Measurements from ENCODE around the gene WDR74. TPM values are rescaled to one million over a fixed set of nuclear protein-coding genes. Genes with fewer than 3 reads are reported as not detected.
"Not testable (repeated sequence)": the region's sequence is repeated elsewhere in the genome, so short reads cannot be mapped to it uniquely, and the experiment has no call there.

Gene WDR74
- total RNA-seq, 1 donor from 2014 or later: 55.8 TPM

DNA sequence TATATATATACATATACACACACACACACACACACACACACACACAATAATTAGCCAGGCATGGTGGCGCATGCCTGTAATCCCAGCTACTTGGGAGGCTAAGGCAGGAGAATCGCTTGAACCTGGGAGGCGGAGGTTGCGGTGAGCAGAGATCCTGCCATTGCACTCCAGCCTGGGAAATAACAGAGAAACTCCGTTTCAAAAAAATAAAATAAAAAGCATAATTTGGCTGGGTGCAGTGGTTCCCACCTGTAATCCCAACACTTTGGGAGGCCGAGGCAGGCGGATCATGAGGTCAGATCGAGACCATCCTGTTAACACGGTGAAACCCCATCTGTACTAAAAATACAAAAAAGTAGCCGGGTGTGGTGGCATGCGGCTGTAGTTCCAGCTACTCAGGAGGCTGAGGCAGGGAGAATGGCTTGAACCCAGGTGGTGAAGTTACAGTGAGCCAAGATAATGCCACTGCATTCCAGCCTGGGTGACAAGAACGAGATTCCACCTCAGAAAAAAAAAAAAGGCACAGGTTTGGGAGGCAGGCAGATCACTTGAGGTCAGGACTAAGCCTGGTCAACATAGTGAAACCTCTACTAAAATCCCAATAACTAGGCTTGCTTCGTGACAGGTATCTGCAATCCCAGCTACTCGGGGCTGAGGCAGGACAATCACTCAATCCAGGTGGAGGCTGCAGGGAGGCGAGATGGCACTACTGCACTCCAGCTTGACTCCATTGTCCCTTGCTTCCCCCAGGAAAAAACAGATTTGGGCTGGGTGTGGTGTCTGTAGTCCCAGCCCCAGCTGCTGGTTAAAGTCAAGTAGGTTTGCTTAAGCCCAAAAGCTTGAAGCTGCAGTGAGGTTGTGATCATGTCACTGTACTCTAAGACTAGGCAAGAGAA is 11.8 kb upstream of the WDR74 start:
- Mint-ChIP-seq H3K27me3 (no peaks in the 10 kb centered on the region), H3K4me1 (ENCODE audit: low read depth) (peaks cover 27% of the 10 kb centered on the region), H3K27ac (peak overlapping the region; percentile 71), H3K9me3 (ENCODE audit: low read depth) (peaks cover 3% of the 10 kb centered on the region), H3K36me3 (ENCODE audit: insufficient read depth) (peaks cover 28% of the 10 kb centered on the region), H3K4me3 (ENCODE audit: low read depth) (peak overlapping the region; percentile 7)
- TF ChIP-seq, protein P1, sequence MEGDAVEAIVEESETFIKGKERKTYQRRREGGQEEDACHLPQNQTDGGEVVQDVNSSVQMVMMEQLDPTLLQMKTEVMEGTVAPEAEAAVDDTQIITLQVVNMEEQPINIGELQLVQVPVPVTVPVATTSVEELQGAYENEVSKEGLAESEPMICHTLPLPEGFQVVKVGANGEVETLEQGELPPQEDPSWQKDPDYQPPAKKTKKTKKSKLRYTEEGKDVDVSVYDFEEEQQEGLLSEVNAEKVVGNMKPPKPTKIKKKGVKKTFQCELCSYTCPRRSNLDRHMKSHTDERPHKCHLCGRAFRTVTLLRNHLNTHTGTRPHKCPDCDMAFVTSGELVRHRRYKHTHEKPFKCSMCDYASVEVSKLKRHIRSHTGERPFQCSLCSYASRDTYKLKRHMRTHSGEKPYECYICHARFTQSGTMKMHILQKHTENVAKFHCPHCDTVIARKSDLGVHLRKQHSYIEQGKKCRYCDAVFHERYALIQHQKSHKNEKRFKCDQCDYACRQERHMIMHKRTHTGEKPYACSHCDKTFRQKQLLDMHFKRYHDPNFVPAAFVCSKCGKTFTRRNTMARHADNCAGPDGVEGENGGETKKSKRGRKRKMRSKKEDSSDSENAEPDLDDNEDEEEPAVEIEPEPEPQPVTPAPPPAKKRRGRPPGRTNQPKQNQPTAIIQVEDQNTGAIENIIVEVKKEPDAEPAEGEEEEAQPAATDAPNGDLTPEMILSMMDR (IDR thresholded peaks at IDR 0.05; ENCODE audit: unreplicated experiment): no peak
- no peak for DNase-seq (ENCODE audit: low spot score, unreplicated experiment)

DNA sequence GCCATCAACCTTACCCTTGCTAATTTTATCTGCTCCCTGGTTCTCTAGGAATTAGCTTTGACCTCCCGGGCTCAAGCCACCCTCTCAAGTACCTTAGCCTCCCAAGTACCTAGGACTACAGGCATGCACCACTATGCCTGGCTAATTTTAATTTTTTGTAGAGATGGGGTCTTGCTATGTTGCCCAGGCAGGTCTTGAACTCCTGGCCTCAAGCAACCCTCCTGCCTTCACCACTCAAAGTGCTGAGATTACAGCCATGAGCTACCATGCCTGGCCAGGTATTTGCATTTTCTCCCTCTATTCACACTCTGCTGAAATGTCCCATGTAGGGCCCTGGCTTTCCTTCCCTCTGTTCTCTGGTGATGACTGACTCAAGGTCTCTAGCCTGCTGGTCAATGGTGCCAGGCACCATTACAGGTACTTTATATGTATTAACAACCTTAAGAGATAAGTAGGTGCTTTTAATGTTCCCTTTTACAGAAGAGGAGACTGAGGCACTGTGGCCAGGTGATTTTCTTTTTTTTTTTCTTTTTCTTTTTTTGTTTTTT is 8.5 kb upstream of the WDR74 start:
- H3K27ac Mint-ChIP-seq: peak overlapping the region; percentile 15
- H3K27me3 Mint-ChIP-seq: no peaks in the 10 kb centered on the region
- DNase-seq (ENCODE audit: low spot score, unreplicated experiment): no peak
- H3K4me3 Mint-ChIP-seq (ENCODE audit: low read depth): no peak overlapping the region
- peaks cover 3% of the 10 kb centered on the region for H3K9me3 Mint-ChIP-seq (ENCODE audit: low read depth)
- H3K4me1 Mint-ChIP-seq (ENCODE audit: low read depth): peaks cover 10% of the 10 kb centered on the region
- TF ChIP-seq, protein P1 (IDR thresholded peaks at IDR 0.05; ENCODE audit: unreplicated experiment): no peak
- H3K36me3 Mint-ChIP-seq (ENCODE audit: insufficient read depth): peaks cover 9% of the 10 kb centered on the region

DNA sequence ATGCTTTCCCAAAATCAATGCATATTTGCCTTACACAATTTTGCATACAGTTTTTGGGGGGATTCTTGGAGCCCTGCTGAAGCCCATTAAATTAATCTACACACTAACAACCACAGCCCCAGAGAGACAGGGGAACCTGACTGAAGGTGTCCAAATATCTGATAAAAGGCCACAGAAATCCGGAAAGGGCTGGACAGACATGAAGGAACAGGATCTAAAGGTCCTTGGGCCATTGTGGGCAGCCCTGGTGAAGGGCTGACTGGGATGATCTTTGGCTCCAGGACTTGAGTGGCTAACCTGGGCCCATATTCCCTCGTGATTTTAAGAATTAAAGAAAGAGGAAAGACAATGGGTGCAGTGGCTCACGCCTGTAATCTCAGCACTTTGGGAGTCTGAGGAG is 6.8 kb upstream of the WDR74 start:
- TF ChIP-seq, protein P1 (IDR thresholded peaks at IDR 0.05; ENCODE audit: unreplicated experiment): no peak
- DNase-seq (ENCODE audit: low spot score, unreplicated experiment): no peak
- no peak overlapping the region for H3K4me3 Mint-ChIP-seq (ENCODE audit: low read depth)
- H3K27ac Mint-ChIP-seq: no peak overlapping the region
- H3K36me3 Mint-ChIP-seq (ENCODE audit: insufficient read depth): no peaks in the 10 kb centered on the region
- no peaks in the 10 kb centered on the region for H3K4me1 Mint-ChIP-seq (ENCODE audit: low read depth)
- peaks cover 3% of the 10 kb centered on the region for H3K9me3 Mint-ChIP-seq (ENCODE audit: low read depth)
- H3K27me3 Mint-ChIP-seq: no peaks in the 10 kb centered on the region

DNA sequence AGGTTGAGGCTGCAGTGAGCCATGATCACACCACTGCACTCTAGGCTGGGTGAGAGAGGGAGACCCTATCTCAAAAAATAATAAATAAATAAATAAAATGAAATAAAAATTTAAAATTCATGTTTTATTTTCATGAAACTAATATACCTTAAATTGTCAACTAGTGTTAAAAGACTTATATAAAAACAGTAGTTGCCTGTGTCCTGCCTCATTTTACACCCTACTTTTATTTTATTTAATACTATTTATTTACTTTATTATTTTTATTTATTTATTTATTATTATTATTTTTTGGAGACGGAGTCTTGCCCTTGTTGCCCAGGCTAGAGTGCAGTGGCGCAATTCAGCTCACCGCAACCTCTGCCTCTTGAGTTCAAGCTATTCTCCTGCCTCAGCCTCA is 4.8 kb upstream of the WDR74 start:
- peaks cover 3% of the 10 kb centered on the region for H3K9me3 Mint-ChIP-seq (ENCODE audit: low read depth)
- H3K4me3 Mint-ChIP-seq (ENCODE audit: low read depth): no peak overlapping the region
- peaks cover 2% of the 10 kb centered on the region for H3K36me3 Mint-ChIP-seq (ENCODE audit: insufficient read depth)
- H3K4me1 Mint-ChIP-seq (ENCODE audit: low read depth): peaks cover 6% of the 10 kb centered on the region
- no peak for DNase-seq (ENCODE audit: low spot score, unreplicated experiment)
- TF ChIP-seq, protein P1 (IDR thresholded peaks at IDR 0.05; ENCODE audit: unreplicated experiment): no peak
- no peaks in the 10 kb centered on the region for H3K27me3 Mint-ChIP-seq
- H3K27ac Mint-ChIP-seq: no peak overlapping the region

DNA sequence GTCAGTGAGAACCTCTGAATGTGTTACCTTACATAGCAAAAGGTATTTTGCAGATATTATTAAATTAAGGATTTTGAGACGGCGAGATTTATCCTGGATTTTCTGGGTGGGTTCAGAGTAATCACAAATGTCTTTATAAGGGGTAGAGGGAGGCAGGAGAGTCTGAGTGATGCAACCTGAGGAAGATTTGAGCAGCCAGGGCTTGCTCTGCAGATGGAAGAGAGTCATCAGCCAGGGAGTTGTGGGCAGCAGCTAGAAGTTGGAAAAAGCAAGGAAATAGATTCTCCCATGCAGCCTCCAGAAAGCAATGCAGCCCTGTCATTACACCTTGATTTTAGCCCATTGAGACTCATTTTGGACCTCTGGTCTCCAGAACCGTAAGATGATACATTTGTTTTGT is 4.1 kb upstream of the WDR74 start:
- TF ChIP-seq, protein P1 (IDR thresholded peaks at IDR 0.05; ENCODE audit: unreplicated experiment): no peak
- peaks cover 2% of the 10 kb centered on the region for H3K36me3 Mint-ChIP-seq (ENCODE audit: insufficient read depth)
- peaks cover 3% of the 10 kb centered on the region for H3K9me3 Mint-ChIP-seq (ENCODE audit: low read depth)
- DNase-seq (ENCODE audit: low spot score, unreplicated experiment): no peak
- H3K27ac Mint-ChIP-seq: peak overlapping the region; percentile 86
- no peak overlapping the region for H3K4me3 Mint-ChIP-seq (ENCODE audit: low read depth)
- H3K27me3 Mint-ChIP-seq: no peaks in the 10 kb centered on the region
- H3K4me1 Mint-ChIP-seq (ENCODE audit: low read depth): peaks cover 9% of the 10 kb centered on the region

DNA sequence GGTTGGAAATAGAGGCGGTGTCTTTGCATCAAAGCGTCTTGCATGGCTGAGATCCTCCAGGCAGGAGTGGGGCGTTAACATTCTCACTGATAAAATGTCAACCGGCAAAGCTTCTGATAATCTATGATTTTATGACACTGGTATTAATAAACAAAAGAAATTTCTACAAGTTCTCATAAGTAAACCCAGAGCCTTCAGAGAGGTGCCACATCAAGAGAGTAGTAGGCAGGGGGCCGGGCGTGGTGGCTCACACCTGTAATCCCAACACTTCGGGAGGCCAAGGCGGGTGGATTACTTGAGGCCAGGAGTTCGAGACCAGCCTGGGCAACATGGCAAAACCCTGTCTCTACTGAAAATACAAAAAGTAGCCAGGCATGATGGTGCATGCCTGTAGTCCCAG is 3.5 kb upstream of the WDR74 start:
- H3K4me1 Mint-ChIP-seq (ENCODE audit: low read depth); H3K9me3 Mint-ChIP-seq (ENCODE audit: low read depth); H3K27ac Mint-ChIP-seq; H3K27me3 Mint-ChIP-seq; H3K4me3 Mint-ChIP-seq (ENCODE audit: low read depth); H3K36me3 Mint-ChIP-seq (ENCODE audit: insufficient read depth); DNase-seq (ENCODE audit: low spot score, unreplicated experiment): not testable (repeated sequence)

Data from progenitor cell of endocrine pancreas (in vitro differentiated cells).